ENCODE measurements around the gene ERICH6. TPM values are rescaled to one million over a fixed set of nuclear protein-coding genes. Genes with fewer than 3 reads are reported as not detected.

Gene ERICH6
- total and polyA plus RNA-seq, 10 of the 15 experiments (the other 5 are each of a cell fraction or from before 2014, with no cell fraction given), result 0.04 to 0.40 (median 0.22) TPM; not detected in 6

DNA sequence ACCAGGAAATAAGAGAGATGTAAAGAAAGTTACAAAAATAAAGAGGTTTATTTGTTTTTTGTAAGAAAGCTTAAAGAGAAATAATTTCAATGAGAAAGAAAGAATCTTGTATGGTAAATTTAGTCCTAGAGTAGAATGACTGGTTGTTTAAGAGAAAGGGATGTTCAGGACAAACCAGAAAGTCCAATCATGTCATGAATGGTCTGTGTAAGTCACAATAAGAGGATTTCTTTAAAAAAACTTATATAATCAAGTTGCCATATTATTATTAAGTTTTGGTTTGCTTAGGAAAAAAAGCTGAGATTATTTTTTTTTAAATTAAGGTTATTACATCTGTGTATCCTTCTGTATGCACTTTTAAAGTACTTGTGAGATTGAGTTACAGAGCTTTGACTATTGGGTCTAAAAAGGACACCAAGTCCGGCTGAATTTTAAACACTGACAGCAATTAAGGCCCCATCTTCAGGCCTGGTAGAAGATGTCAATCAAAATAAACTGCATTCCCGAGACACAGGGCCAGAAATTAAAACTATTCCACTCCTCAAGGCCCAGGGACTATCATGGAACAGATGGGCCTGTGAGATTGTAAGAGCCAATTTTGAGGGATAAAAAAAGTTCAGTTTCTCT lies 12.2 kb downstream of the ERICH6 start:
- H3K79me2 ChIP-seq (ENCODE audit: control insufficient read depth, insufficient read depth, low read length), result no peaks in the 10 kb centered on the region
- DNase-seq (ENCODE audit: low read depth, low spot score), result no peak
- H3K27me3 ChIP-seq (replicated peaks in 1 of 2; ENCODE audit: control insufficient read depth in 2 of 2, insufficient read depth in 2 of 2, low read length in 1 of 2), result no peaks in the 10 kb centered on the region
- ChIA-PET POLR2A (interaction anchor here (0.6 to 0.9 kb wide), 3 partner anchors 10 to 442 kb away, joined by 3 to 6 read pairs (median 4); no protein-coding TSS in a partner anchor), RAD21 (ENCODE audit: unreplicated experiment) (no interaction called here), CTCF (interaction anchor here (0.8 to 1.0 kb wide), 3 partner anchors 72 to 164 kb away, joined by 3 read pairs; no protein-coding TSS in a partner anchor), SMC1A (ENCODE audit: uncharacterized antibody, unreplicated experiment) (interaction anchor here (1.0 kb wide), 1 partner anchor 30 kb away, joined by 4 read pairs; no protein-coding TSS in a partner anchor)
- H4K20me1 ChIP-seq (ENCODE audit: control insufficient read depth, insufficient read depth), result no peaks in the 10 kb centered on the region
- intact Hi-C loops (cut with micrococcal nuclease; ENCODE audit: unreplicated experiment) (no loop called here), in situ Hi-C loops (cut with MboI) (no loop called here)
- 40% methylated on average over 2 of the region's 2 CpGs for WGBS (ENCODE audit: insufficient coverage, insufficient replicate concordance, low lambda C conversion rate, missing lambda C conversion rate)
- no peak for FAIRE-seq
- no peak overlapping the region for H3K9ac ChIP-seq (ENCODE audit: control insufficient read depth, insufficient read depth, low read length)
- no peak overlapping the region for H3K4me2 ChIP-seq (ENCODE audit: control insufficient read depth, insufficient read depth)
- peaks cover 3% of the 10 kb centered on the region; the same call in 2 of the 3 replicates for H3K9me3 ChIP-seq (replicated peaks; ENCODE audit: control insufficient read depth, insufficient read depth, low read length)
- BruUV-seq (replicated peaks), result no TSS peak
- no peak overlapping the region for H3K4me3 ChIP-seq
- no peak for TF ChIP-seq YBX1 (IDR thresholded peaks at IDR 0.05)
- TF ChIP-seq, protein P1, sequence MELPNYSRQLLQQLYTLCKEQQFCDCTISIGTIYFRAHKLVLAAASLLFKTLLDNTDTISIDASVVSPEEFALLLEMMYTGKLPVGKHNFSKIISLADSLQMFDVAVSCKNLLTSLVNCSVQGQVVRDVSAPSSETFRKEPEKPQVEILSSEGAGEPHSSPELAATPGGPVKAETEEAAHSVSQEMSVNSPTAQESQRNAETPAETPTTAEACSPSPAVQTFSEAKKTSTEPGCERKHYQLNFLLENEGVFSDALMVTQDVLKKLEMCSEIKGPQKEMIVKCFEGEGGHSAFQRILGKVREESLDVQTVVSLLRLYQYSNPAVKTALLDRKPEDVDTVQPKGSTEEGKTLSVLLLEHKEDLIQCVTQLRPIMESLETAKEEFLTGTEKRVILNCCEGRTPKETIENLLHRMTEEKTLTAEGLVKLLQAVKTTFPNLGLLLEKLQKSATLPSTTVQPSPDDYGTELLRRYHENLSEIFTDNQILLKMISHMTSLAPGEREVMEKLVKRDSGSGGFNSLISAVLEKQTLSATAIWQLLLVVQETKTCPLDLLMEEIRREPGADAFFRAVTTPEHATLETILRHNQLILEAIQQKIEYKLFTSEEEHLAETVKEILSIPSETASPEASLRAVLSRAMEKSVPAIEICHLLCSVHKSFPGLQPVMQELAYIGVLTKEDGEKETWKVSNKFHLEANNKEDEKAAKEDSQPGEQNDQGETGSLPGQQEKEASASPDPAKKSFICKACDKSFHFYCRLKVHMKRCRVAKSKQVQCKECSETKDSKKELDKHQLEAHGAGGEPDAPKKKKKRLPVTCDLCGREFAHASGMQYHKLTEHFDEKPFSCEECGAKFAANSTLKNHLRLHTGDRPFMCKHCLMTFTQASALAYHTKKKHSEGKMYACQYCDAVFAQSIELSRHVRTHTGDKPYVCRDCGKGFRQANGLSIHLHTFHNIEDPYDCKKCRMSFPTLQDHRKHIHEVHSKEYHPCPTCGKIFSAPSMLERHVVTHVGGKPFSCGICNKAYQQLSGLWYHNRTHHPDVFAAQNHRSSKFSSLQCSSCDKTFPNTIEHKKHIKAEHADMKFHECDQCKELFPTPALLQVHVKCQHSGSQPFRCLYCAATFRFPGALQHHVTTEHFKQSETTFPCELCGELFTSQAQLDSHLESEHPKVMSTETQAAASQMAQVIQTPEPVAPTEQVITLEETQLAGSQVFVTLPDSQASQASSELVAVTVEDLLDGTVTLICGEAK (IDR thresholded peaks at IDR 0.05; ENCODE audit: borderline replicate concordance), result no peak
- TF ChIP-seq SIX5 (IDR thresholded peaks at IDR 0.05; ENCODE audit: low read depth, low read length, severe bottlenecking), result no peak
- TF ChIP-seq ETV6 (conservative IDR thresholded peaks at IDR 0.05 in 1 of 2, IDR thresholded peaks at IDR 0.05 in 1 of 2; ENCODE audit: borderline replicate concordance in 1 of 2, low read depth in 1 of 2), result no peak
- no peak for TF ChIP-seq RUNX3 (IDR thresholded peaks at IDR 0.05; ENCODE audit: low read length)
- no peak for TF ChIP-seq NFIC (IDR thresholded peaks at IDR 0.05; ENCODE audit: low read depth, low read length)
- no peak for TF ChIP-seq ESRRA (IDR thresholded peaks at IDR 0.05; ENCODE audit: low read length)
- no peak for TF ChIP-seq RAD21 (IDR thresholded peaks at IDR 0.05; ENCODE audit: insufficient read depth, low read depth, low read length)
- no peak for TF ChIP-seq FOS (IDR thresholded peaks at IDR 0.05; ENCODE audit: borderline replicate concordance, extremely low read depth, insufficient read length)
- TF ChIP-seq BCL11A (IDR thresholded peaks at IDR 0.05; ENCODE audit: low read depth, low read length), result no peak
- no peaks in the 10 kb centered on the region for H3K4me1 ChIP-seq (ENCODE audit: control insufficient read depth, insufficient read depth, low read length)
- no peak overlapping the region for H2AFZ ChIP-seq (ENCODE audit: control insufficient read depth, low read depth, low read length)
- no peak for ATAC-seq
- H3K36me3 ChIP-seq (ENCODE audit: control insufficient read depth in 2 of 2, insufficient read depth in 2 of 2, low read length in 1 of 2), result no peaks in the 10 kb centered on the region
- no peak overlapping the region for H3K27ac ChIP-seq (ENCODE audit: control insufficient read depth, insufficient read depth)
